NCI-H526 treated with DMSO at 0.1 percent for 48 hours (cell line): ENCODE results near the gene SSNA1.

Experiments
- DNase-seq: peaks from one replicate; lab custom pipeline; 2025; lab: John Stamatoyannopoulos, UW

Gene SSNA1

DNA sequence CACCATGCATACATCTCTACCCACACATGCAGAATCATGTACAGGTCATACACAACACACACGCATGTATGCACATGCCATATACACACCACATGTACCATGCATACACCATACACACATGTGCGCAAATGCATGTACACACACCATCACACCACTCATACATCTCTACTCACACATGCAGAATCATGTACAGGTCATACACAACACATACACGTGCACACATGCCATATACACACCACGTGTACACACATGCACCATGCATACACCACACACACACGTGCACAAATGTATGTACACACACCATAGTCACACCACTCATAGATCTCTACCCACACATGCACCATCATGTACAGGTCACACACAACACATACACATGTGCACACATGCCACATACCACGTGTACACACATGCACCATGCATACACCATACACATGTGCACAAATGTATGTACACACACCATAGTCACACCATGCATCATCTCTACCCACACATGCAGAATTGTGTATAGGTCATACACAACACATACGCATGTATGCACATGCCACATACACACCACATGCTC, 35.6 kb upstream of the SSNA1 start:
- DNase-seq: no peak

DNA sequence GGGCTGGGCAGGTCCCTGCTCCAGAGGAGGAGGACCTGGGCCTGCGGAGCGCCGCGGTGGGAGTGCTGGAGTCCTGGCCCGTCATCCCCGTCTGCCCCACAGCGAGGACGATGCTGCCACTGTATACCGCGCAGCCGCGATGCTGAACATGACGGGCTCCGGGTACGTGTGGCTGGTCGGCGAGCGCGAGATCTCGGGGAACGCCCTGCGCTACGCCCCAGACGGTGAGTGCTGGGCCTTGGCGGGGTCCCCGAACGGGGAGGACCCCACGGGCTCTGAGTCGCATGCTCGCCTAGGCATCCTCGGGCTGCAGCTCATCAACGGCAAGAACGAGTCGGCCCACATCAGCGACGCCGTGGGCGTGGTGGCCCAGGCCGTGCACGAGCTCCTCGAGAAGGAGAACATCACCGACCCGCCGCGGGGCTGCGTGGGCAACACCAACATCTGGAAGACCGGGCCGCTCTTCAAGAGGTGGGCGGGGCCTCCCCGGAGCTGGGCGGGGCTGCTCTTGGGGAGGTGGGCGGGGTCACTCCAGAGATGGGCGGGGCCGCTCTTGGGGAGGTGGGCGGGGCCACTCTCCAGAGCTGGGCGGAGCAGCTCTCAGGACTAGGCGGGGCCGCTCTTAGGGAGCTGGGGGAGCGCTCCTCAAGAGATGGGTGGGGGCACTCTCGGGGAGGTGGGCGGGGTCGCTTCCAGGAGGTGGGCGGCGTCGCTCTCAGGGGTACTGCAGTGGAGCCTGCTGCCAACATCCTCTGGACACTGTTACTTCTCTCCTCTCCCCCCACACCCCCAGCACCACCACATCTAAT, 31.7 kb upstream of the SSNA1 start:
- DNase-seq: no peak

DNA sequence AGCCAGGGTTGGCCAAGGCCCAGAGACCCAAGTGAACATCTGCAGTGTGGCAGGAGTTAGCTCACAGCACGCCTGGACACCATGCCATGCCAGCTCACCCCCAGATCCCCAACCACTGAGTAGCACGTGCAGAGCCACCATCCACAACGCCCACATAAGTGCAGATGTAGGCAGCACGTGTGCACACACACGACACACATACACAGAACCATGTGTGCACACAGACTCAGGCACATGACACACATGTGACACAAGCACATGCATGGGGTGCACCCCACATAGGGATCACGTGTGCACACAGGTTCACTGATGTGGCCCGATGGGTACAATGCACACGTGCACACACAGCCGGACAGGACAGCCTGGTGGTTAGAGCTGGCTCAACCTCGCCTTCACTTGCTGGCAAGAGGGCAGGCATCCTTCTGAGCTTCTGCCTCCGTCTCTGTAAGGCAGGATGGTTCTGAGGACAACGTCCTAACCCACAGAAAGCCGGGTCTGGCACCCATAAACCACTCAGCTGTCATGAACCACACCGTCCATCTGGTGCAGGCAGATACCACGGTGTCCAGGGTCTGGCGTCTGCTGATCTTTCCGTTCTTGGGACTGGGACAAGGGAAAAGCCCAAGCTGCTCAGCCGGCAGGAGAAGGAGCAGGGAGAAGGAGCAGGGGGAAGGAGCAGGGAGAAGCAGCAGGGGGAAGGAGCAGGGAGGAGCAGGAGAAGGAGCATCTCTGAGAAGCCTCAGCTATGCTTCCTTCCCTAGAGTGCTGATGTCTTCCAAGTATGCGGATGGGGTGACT, 30.7 kb upstream of the SSNA1 start:
- no peak for DNase-seq

DNA sequence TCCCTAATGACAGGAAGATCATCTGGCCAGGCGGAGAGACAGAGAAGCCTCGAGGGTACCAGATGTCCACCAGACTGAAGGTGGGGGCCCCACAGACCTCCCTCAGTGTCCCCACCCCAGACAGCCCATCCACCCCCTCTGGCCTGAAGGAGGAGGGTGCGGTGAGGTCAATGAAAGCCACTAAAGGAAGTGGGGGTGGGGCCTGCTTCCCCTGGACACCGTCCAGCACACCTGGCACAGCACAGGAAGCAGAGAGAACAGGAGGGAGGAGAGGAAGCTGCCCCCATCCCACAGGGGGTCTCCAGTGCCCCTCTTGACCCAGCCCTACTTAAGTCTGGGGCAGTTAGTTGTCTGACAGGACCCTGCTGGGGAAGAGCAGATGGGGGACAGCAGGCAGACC, 29.9 kb upstream of the SSNA1 start:
- DNase-seq: no peak

DNA sequence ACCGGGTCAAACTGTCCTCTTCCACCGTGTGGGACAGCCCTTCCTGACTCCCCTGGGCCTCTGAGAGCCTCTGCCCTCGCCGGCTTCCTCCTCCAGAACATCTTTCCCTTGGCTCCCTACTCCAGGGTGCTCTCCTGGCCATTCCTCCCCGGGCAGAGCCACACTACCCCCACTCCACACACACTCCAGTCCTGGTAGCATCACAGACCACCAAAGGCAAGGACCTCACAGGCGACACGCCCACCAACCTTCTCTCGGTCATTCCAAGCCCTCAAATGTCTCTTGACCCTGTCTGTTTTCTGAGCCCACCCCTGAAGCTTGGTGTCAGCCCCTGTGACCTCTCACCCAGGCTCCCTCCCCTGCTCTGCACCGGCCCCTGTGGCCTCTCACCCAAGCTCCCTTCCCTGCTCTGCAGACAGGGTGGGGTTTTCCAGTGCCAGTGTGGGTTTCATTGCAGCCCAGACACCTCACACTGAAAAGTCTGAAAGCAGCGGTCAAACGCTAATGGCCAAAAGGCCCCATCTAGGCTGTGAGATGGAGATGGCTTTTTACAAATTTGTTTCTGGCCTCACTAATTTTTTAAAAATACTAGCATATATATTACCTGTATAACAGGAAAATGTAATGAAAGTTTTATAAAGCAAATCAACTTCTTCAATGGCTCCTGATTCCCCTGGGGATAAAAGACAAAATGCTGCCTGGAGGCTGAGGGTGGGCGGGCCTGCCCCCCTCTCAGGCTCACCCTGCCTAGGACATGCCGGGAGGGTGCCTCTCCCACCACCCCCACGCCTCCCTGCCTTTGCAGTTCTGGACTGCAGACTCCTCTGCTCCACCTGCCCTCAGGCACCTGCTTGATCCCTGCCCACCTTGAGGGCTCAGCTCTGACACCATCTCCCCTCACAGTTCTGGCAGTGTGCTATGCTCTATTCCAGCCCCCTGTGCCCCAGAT, 29.1 kb upstream of the SSNA1 start:
- DNase-seq: no peak

DNA sequence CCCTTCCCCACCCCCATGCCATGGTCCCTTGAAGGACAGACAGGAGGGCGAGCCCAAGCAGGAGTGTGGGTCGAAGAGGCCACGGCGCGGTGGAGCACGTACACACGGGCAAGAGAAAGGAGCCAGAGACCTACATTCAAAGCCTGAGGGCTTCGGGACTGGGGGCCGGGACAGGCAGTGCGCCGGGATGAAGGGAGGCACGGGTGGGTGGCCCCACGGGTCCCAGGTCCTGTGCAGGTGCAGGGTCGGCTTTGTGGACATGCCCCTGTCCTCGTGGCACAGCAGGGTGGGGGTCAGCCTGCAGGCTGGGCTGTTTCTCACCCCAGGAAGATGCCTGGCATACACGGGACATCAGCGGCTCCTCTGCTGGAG, 28.4 kb upstream of the SSNA1 start:
- no peak for DNase-seq

DNA sequence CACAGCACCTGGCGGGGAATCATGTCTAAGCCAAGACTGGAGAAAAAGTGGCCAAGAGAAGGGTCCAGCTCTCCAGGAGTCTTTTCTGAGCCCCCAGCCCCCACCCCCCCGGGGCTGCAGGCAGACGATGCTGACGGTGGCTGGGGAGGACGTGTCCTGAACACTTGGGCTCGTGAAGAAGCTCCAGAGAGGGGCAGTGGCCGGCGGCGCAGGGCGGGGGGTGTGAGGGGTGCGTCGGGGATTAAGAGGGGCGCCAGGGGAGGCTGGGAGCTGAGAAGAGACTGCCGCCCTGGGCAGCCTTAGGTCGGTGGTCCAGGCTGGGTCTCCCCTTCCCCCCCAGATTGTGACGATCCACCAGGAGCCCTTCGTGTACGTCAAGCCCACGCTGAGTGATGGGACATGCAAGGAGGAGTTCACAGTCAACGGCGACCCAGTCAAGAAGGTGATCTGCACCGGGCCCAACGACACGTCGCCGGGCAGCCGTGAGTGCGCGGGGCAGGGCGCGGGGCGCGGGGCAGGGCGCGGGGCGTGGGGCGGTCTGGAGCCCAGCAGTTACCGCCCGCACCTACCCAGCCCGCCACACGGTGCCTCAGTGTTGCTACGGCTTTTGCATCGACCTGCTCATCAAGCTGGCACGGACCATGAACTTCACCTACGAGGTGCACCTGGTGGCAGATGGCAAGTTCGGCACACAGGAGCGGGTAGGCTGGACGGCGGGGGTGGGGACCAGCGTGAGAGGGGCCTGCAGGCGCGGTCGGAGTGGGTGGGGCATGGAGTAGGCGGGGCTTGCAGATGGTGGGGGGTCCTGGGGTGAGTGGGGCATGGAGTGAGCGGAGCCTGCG, 27.5 kb upstream of the SSNA1 start:
- peak; percentile 19 for DNase-seq

DNA sequence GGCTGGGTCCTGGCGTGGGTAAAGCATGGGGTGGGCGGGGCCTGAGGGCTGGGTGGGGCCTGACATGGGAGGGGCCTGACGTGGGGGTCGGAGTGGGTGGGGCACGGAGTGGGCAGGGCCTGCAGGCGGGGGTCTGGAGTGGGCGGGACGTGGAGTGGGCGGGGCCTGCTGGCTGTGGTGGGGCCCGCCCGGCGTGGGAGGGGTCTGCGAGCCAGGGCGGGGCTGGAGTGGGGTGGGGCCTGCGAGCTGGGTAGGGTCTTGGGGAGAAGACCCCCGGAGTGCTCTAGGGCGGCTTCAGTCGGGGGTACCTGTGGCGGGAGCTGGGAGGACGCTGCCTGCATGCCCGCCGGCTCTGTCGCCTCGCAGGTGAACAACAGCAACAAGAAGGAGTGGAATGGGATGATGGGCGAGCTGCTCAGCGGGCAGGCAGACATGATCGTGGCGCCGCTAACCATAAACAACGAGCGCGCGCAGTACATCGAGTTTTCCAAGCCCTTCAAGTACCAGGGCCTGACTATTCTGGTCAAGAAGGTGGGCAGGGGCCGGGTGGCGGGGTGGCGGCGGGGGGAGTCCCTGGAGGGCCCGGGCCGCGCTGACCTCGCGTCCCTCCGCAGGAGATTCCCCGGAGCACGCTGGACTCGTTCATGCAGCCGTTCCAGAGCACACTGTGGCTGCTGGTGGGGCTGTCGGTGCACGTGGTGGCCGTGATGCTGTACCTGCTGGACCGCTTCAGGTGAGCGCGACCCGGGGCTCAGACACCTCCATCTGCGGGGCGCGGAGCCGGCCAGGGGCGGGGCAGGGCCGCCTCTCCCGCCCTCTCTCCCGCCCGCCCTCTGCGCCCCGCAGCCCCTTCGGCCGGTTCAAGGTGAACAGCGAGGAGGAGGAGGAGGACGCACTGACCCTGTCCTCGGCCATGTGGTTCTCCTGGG, 26.7 kb upstream of the SSNA1 start:
- DNase-seq: no peak

DNA sequence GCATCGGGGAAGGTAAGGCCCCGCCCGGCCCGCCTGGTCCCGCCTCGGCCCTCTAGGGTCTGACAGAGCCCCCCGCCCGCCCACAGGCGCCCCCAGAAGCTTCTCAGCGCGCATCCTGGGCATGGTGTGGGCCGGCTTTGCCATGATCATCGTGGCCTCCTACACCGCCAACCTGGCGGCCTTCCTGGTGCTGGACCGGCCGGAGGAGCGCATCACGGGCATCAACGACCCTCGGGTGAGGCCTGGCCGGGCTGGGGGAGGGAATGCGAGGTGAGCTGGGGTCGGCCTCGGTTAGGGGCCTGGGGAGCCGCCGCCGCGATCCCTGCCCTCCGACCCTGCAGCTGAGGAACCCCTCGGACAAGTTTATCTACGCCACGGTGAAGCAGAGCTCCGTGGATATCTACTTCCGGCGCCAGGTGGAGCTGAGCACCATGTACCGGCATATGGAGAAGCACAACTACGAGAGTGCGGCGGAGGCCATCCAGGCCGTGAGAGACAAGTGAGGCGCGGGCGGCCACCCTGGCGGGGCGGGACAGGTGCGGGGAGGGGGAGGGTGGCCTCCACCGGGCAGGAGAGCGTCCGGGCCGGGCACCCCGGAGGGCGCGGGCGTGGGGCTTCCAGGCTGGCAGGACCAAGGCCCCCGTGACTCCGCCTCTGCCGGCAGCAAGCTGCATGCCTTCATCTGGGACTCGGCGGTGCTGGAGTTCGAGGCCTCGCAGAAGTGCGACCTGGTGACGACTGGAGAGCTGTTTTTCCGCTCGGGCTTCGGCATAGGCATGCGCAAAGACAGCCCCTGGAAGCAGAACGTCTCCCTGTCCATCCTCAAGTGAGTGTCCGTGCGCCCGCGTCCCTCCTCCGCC, 25.7 kb upstream of the SSNA1 start:
- peak; percentile 1 for DNase-seq

DNA sequence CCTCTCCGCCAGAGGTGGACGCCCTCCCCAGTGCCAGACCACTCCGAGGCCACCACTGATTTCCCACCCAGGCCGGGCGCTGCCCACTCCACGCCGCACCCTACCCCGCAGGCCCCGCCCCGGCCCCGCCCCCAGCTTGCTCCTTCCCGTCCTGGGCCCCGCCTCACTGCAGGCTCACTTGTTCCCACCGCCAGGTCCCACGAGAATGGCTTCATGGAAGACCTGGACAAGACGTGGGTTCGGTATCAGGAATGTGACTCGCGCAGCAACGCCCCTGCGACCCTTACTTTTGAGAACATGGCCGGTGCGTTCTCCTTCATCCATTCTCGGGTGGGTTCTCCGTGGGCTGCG, 25.1 kb upstream of the SSNA1 start:
- DNase-seq: no peak

DNA sequence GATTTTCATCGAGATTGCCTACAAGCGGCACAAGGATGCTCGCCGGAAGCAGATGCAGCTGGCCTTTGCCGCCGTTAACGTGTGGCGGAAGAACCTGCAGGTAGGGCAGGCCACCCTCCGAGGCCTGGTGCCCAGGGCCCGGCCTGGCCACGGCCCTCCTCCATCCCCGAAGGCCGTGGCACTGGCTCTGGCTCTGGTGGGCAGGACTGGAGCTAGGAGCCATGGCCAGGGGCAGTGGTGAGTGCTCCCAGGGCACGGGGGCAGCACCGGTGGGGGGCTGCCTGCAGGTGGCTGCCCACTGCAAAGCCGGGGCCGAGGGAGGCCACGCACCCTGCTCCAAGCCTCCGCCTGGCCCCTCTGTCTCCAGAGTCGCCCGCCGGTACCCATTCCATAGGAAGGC, 24.7 kb upstream of the SSNA1 start:
- no peak for DNase-seq

DNA sequence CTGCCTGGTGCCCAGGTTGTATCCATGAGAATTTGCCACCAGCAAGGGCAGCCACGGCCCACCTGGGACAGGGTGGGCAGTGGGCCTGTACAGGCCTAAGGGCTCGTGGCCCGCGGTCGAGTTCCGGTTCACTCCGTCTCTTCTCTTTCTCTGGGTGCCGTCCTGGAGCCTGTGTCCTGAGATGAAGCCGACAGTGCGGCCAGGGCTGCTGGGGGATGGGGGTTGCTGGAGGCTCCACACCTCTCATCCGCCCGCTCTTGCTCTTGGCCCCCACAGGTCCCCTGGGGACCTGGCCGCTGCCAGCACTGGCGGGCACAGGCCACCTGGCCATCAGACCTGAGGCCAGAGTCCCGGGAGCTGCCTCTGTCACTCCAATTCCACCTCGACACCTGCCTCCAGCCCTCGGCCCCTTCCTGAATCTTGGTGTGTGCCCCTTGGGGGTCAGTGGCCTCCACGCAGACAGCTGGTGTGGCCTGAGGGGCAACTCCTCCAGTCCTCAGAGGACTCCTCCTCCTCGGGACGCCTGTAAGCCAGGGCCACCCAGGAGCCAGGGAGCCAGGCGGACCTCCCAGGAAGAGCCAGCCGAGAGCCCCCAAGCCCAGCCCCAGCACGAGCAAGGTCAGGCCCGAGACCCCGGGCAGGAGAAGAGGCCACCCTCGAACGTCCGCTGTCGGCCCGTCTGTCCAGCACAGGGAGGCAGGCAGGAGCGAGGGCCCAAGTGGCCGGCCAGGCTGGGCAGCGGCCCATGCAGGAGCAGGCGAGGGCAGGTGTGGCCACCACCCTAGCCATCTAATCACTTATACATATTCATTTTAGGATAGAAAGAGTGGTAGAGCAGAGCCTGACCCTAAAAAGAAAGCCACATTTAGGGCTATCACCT, 23.9 kb upstream of the SSNA1 start:
- no peak for DNase-seq

DNA sequence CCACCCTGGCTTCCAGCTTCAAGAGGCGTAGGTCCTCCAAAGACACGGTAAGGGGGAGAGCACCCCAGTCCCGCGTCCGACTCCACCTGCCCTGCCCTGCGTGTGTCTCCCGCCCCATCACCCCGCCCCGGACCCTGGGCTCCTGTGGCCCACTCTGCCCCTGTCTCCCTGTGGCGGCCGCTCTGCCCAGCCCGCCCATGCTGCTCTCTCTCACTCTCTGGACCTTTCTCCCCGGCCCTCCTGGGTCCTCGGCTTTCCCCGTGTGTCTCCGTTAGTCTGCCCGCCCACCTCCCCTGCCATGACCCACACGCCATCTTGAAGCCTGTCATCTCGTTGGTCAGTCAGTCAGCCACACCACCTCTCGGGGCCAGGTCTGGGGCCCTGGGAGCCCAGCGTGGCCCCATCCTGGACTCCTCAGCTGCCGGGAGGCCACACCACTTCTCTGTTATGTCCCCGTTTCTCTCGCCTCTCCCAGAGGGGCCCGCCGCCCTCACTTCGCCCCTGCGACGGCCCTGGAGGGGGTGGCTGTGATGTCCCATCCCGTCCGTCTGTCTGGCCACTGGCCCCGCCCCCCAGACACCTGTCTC, 23.1 kb upstream of the SSNA1 start:
- DNase-seq: no peak

DNA sequence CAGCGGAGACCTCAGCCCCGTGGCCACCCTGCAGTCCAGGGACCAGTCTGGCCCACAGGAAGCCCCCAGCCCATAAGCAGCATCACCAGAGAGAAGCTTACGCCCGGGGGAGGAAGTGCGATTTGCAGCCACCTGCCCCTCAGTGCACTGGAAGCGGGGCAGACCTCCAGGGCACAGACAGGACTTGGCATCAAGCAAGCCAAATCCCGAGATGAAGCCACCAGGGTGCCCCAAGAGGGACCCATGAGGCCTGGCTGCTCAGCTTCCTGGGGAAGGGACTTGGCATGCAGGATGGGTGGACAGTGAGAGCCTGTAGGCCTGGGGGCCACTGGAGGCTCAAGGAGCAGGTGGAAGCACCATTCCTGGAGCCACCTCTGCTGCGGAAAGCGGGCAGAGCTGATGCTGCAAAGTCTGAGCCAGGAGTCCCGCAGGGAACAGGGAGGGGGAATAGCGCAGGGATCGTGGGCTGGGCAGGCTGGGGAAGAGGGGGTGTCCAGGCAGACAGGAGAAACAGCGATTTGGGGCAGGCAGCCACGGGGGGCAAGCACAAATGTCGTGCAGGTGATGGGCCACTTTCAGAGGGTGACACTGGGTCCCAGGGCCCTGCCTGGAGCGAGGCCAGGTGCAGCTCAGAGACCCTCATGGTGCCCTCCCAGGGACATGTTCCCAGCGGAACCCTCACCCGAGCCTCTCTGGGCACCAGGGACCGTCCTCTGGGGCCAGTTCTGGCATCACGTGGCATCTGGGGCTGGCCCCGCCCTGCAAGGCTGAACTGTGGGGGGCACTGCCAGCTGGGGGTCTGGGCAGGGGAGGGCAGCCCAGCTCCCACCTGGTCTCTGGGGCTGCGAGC, 21.9 kb upstream of the SSNA1 start:
- no peak for DNase-seq

DNA sequence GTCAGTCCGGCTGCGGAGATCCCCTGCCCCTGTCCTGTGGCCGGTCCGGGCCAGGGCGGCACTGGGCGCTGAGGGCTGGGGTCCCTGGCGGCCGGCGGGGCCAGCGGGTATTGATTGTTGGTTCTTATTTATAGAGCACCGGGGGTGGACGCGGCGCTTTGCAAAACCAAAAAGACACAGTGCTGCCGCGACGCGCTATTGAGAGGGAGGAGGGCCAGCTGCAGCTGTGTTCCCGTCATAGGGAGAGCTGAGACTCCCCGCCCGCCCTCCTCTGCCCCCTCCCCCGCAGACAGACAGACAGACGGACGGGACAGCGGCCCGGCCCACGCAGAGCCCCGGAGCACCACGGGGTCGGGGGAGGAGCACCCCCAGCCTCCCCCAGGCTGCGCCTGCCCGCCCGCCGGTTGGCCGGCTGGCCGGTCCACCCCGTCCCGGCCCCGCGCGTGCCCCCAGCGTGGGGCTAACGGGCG, 21.2 kb upstream of the SSNA1 start:
- no peak for DNase-seq

DNA sequence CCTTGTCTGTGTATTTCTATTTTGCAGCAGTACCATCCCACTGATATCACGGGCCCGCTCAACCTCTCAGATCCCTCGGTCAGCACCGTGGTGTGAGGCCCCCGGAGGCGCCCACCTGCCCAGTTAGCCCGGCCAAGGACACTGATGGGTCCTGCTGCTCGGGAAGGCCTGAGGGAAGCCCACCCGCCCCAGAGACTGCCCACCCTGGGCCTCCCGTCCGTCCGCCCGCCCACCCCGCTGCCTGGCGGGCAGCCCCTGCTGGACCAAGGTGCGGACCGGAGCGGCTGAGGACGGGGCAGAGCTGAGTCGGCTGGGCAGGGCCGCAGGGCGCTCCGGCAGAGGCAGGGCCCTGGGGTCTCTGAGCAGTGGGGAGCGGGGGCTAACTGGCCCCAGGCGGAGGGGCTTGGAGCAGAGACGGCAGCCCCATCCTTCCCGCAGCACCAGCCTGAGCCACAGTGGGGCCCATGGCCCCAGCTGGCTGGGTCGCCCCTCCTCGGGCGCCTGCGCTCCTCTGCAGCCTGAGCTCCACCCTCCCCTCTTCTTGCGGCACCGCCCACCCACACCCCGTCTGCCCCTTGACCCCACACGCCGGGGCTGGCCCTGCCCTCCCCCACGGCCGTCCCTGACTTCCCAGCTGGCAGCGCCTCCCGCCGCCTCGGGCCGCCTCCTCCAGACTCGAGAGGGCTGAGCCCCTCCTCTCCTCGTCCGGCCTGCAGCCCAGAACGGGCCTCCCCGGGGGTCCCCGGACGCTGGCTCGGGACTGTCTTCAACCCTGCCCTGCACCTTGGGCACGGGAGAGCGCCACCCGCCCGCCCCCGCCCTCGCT, 20.5 kb upstream of the SSNA1 start:
- DNase-seq: peak; percentile 19
